Keratinocyte (primary cell): ENCODE measurements around the gene SMIM15. TPM values are rescaled to one million over a fixed set of nuclear protein-coding genes. Genes with fewer than 3 reads are reported as not detected.

Source experiments
- DNase-seq: peaks from one replicate; pipeline ENCODE4 v3.0.0-alpha.2; 2011; ENCODE audit warnings: low read depth, missing footprints, low spot score
- FAIRE-seq: peaks from 2 replicates; lab custom pipeline; 2011; peaks lifted over from hg19 to GRCh38; lab: Jason Lieb, UNC
- H2AFZ ChIP-seq: 2 replicates; pipeline ENCODE4 v1.6.0; 2012; ENCODE audit warnings: low read length, control low read depth, inconsistent platforms; ENCODE audit not compliant: control insufficient read depth
- H3K27ac ChIP-seq: 2 replicates; pipeline ENCODE4 v1.5.1; 2011; ENCODE audit warnings: low read length; ENCODE audit not compliant: control insufficient read depth, insufficient read depth
- H3K27me3 ChIP-seq: 3 replicates; pipeline ENCODE4 v1.6.0; 2011; ENCODE audit warnings: low read length; ENCODE audit not compliant: control insufficient read depth, insufficient read depth; ENCODE audit errors: extremely low read depth
- H3K36me3 ChIP-seq, 2 experiments: 2 replicates in 1 of 2; 3 replicates in 1 of 2; pipeline ENCODE4 v1.5.1; 2011; ENCODE audit warnings: low read length in 2 of 2, mild to moderate bottlenecking in 1 of 2; ENCODE audit not compliant: control insufficient read depth in 2 of 2, insufficient read depth in 2 of 2; ENCODE audit errors: extremely low read depth in 1 of 2
- H3K4me1 ChIP-seq: 3 replicates; pipeline ENCODE4 v1.5.1; 2011; ENCODE audit warnings: low read length; ENCODE audit not compliant: control insufficient read depth, insufficient read depth; ENCODE audit errors: extremely low read depth
- H3K4me2 ChIP-seq: 3 replicates; pipeline ENCODE4 v1.6.0; 2011; ENCODE audit warnings: low read depth, low read length; ENCODE audit not compliant: control insufficient read depth, insufficient read depth; ENCODE audit errors: extremely low read depth
- H3K4me3 ChIP-seq, 3 experiments: fragments of 200-600 bp in 1 of 3; sonication (generic) in 1 of 3; 2 replicates in 2 of 3; 3 replicates in 1 of 3; pipeline ENCODE4 v1.5.1; 2011 to 2016; ENCODE audit warnings: low read length in 3 of 3, mild to moderate bottlenecking in 3 of 3, control low read depth in 2 of 3, inconsistent platforms in 1 of 3, low read depth in 1 of 3, mixed read lengths in 1 of 3, mixed run types in 1 of 3, moderate library complexity in 1 of 3; ENCODE audit not compliant: control insufficient read depth in 2 of 3, insufficient read depth in 2 of 3; ENCODE audit errors: extremely low read depth in 1 of 3
- H3K79me2 ChIP-seq: 2 replicates; pipeline ENCODE4 v1.6.0; 2012; ENCODE audit warnings: low read length; ENCODE audit not compliant: control insufficient read depth, insufficient read depth
- H3K9ac ChIP-seq: 3 replicates; pipeline ENCODE4 v1.6.0; 2011; ENCODE audit warnings: low read length; ENCODE audit not compliant: control insufficient read depth, insufficient read depth; ENCODE audit errors: extremely low read depth
- H3K9me1 ChIP-seq: 3 replicates; pipeline ENCODE4 v1.6.0; 2011; ENCODE audit warnings: low read length; ENCODE audit not compliant: control insufficient read depth, insufficient read depth; ENCODE audit errors: extremely low read depth
- H3K9me3 ChIP-seq: 2 replicates; pipeline ENCODE4 v1.5.1; 2012; ENCODE audit warnings: low read depth, low read length; ENCODE audit not compliant: control insufficient read depth
- H4K20me1 ChIP-seq: 3 replicates; pipeline ENCODE4 v1.6.0; 2011; ENCODE audit warnings: low read length; ENCODE audit not compliant: control insufficient read depth, insufficient read depth; ENCODE audit errors: extremely low read depth
- CTCF ChIP-seq, 3 experiments: IDR thresholded peaks in 1 of 3; conservative IDR thresholded peaks in 1 of 3; optimal IDR thresholded peaks in 1 of 3; 2 replicates in 2 of 3; 3 replicates in 1 of 3; pipeline versions ENCODE3 to v1.5.1; 2011; ENCODE audit warnings: low read length in 3 of 3, mild to moderate bottlenecking in 3 of 3, moderate library complexity in 2 of 3, control low read depth in 1 of 3, inconsistent platforms in 1 of 3; ENCODE audit not compliant: insufficient read depth in 2 of 3; ENCODE audit errors: extremely low read depth in 1 of 3
- EZH2 ChIP-seq: IDR thresholded peaks from one replicate; pipeline ENCODE4 v1.6.1; 2012; ENCODE audit warnings: inconsistent platforms, mild to moderate bottlenecking, low read length, moderate library complexity
- dilution Hi-C: fragments of 300-500 bp; cut with MboI; formaldehyde crosslinking; loops from one replicate; pipeline ENCODE4 v1.7.0; 2020; ENCODE audit warnings: low sequenced_read_pairs; ENCODE audit not compliant: extremely low pct_ligation_motif_present
- polyA plus RNA-seq, 5 experiments: library from polyadenylated mRNA; depleted of rRNA in 3 of 5; stranded (reverse) in 3 of 5; stranded (forward) in 1 of 5; unstranded in 1 of 5; fragments of >200 nt; gene quantifications; 1 replicate in 1 of 5; 2 replicates in 3 of 5; 3 replicates in 1 of 5; pipeline versions ENCODE4 v1.2.1 to v1.2.3, GENCODE V29; 2011 to 2012; ENCODE audit warnings: missing spikeins in 2 of 5, low read depth in 1 of 5, low replicate concordance in 1 of 5

Gene SMIM15
- polyA plus RNA-seq, 1 donor (not counting 4 experiments of a cell fraction or from before 2014, with no cell fraction given): 60.1 TPM

GRCh38 chr5:61132559-61132958 is 29.7 kb downstream of the SMIM15 start:
- Histone ChIP-seq H3K4me1 (no peaks in the 10 kb centered on the region), H3K79me2 (no peaks in the 10 kb centered on the region), H3K4me2 (no peak overlapping the region), H3K9ac (no peak overlapping the region), H3K27ac (no peak overlapping the region), H3K36me3 (no peaks in the 10 kb centered on the region), H2AFZ (no peak overlapping the region), H3K9me1 (no peaks in the 10 kb centered on the region), H3K4me3 (no peak overlapping the region), H4K20me1 (no peaks in the 10 kb centered on the region), H3K27me3 (no peaks in the 10 kb centered on the region), H3K9me3 (no peaks in the 10 kb centered on the region)
- FAIRE-seq: no peak
- TF ChIP-seq CTCF (optimal IDR thresholded peaks at IDR 0.05 in 1 of 3, IDR thresholded peaks at IDR 0.05 in 1 of 3, conservative IDR thresholded peaks at IDR 0.05 in 1 of 3; ENCODE audit: extremely low read depth in 1 of 3, insufficient read depth in 2 of 3, low read length in 3 of 3) (no peak), EZH2 (no peak)
- DNase-seq: no peak
- dilution Hi-C loops: no loop called here

- H3K27ac ChIP-seq: no peak overlapping the region
- H2AFZ ChIP-seq: no peak overlapping the region
- H4K20me1 ChIP-seq: no peaks in the 10 kb centered on the region
- dilution Hi-C loops: no loop called here
- no peaks in the 10 kb centered on the region for H3K79me2 ChIP-seq
- H3K4me1 ChIP-seq: no peaks in the 10 kb centered on the region
- H3K9me3 ChIP-seq: no peaks in the 10 kb centered on the region
- no peak for TF ChIP-seq EZH2
- TF ChIP-seq CTCF (optimal IDR thresholded peaks at IDR 0.05 in 1 of 3, IDR thresholded peaks at IDR 0.05 in 1 of 3, conservative IDR thresholded peaks at IDR 0.05 in 1 of 3; ENCODE audit: extremely low read depth in 1 of 3, insufficient read depth in 2 of 3, low read length in 3 of 3): no peak
- H3K4me3 ChIP-seq: no peak overlapping the region
- no peaks in the 10 kb centered on the region for H3K9me1 ChIP-seq
- no peaks in the 10 kb centered on the region for H3K27me3 ChIP-seq
- H3K36me3 ChIP-seq: no peaks in the 10 kb centered on the region
- FAIRE-seq (peak; percentile 65), DNase-seq (no peak)
- no peak overlapping the region for H3K9ac ChIP-seq
- no peak overlapping the region for H3K4me2 ChIP-seq
These were observed 32.0 kb downstream of the SMIM15 start for GRCh38 chr5:61130289-61130688.
